Dedifferentiated amniotic fluid mesenchymal stem cell (primary cell): ENCODE results near the gene TMEM150B.

Source experiments
- DNase-seq: peaks from one replicate; pipeline ENCODE4 v3.0.0-alpha.2; 2016; ENCODE audit errors: extremely low spot score

Gene TMEM150B

GRCh38 chr19:55354698-55355212 lies 29.6 kb upstream of the TMEM150B start, which contains the start of gene COX6B2:
Gene COX6B2 (minus strand): TSS chr19:55354719. CDS start chr19:55354521, 198 bp downstream.
- no peak for DNase-seq

GRCh38 chr19:55353803-55354697 lies 28.9 kb upstream of the TMEM150B start:
- DNase-seq, result no peak

GRCh38 chr19:55353356-55353802 lies 28.2 kb upstream of the TMEM150B start:
- DNase-seq, result no peak

DNA sequence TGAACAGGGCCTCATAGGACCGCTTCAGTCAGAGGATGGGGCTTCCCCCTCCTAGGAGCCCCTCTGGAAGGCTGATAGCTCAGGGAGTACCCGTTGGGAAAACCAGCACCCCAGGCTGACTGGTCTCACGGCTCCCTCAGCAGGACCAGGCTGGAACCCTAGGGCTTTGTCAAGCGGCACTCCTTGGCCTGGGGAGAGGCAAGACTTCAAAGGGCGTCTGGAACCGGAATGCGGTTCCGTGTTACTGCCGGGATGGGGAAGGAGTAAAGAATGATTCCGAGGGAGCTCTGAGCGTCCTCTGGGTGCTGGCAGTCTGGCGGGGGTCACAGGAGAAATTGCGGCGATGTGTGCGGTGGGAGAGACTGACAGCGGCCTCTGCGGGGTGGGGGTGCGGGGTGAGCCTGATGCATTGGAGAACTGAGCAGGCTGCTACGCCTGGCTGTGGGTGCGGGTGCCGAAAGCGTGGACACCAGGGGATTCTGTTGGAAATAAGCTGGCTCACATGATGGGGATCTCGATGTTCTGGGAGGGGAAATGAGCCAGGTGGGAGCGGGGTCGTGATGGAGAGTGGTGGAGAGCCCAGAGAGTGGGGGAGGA lies 27.5 kb upstream of the TMEM150B start:
- DNase-seq, result no peak

DNA sequence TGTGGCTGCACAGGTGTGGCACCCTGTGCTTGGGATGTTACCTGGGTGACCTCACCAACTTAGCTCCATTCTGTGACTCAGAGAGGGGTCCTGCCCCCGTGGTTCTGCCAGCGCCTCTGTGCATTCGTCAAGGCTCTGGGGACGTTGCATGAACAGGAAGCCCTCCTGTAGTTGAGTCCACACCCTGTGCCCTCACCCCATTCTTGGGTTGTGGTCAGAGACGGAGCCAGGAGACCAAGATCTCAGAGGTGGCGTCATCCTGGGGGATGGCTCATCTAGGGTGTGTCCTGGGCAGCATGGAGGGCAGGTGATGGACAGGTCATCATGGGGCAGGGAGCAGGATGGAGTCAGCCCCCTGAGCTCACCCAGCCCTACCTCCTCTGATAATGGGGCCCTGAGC lies 26.9 kb upstream of the TMEM150B start:
- no peak for DNase-seq

- no peak for DNase-seq
Observed at GRCh38 chr19:55350620-55351315, 25.6 kb upstream of the TMEM150B start.

DNA sequence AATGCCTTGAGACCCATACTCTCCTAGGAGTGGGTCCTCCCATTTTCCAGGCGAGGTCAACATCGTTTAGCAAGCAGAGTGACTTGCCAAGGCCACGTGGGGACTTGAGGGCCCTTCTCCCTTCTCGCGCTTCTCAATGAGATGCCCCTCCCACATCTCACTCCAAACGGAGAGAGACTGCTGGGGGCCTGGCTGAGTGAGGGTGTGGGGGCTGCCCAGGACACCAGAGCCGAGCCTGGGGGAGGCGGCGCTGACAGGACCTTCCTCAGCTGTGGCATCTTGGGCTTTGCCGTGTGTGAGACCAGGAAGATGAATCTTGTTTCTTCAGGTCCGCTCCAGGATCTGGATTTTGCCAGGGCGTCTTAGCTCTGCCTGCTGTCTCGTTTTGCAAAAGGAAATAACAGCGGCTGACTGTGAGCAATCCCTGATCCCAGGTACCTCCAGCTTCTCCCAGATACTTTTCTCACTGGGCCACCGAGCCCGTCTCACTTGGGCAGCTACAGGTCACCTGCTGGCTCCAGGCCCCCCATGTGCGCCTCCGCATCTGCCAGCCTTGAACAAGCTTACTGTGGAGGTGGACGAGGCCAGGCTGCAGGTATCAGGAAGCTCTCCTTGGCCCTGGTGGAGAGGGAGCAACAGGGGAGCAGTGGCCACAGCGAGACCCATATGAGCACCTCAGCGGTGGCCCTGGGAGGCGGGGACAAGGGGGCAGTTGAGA lies 23.3 kb upstream of the TMEM150B start:
- no peak for DNase-seq

DNA sequence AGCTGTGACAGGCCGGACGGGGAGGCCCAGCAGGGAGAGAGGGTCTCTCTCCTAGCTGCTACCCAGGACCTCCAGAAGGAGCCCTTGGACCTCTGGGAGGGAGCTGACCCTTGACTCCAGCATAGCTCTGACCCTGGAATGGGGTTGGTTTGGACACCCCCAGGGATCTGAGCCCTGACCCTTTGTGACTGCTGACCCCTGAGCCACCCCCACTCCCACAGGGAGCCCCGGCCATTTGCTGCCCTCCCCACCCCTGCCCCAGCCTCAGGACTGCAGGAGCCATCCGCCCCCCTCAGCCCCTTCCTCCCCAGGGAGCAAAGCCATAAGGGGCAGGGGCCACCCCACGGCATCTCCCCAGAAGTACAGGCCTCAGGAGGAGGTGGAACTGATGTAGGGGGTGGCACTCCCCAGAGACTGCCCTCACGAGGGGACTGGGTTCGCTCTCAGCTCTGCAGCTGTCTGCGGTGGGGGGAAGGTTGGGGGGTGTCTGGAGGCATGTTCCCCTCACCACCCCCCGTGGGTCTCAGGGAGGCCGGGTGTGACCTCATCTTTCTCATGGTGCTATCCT lies 22.4 kb upstream of the TMEM150B start:
- no peak for DNase-seq

GRCh38 chr19:55346725-55347441 lies 21.7 kb upstream of the TMEM150B start:
- no peak for DNase-seq

GRCh38 chr19:55345818-55346724 lies 20.9 kb upstream of the TMEM150B start:
- DNase-seq, result no peak

- no peak for DNase-seq
Observed at GRCh38 chr19:55345101-55345817, 20.1 kb upstream of the TMEM150B start.

DNA sequence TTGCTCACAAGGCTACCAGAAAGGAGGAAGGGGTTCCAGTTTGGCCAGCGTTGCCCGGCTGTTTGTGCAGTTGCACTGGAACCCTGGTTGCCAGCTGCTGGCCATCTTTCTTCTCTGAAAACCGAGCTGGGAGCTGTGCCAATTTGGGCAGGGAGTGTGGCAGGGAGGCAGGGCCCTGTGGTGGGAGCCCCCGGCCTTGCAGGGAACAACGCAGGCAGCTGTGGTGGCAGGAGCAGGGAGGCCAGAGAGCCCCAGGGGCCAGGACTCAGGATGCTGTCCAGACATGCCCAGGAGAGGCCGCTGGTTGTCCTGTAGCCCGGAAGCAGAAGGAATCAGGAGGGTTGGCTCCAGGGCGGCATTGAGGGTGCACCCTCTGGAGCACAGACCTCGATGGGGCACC lies 19.3 kb upstream of the TMEM150B start:
- DNase-seq, result no peak

GRCh38 chr19:55341595-55342531 lies 16.7 kb upstream of the TMEM150B start:
- DNase-seq, result no peak

GRCh38 chr19:55341171-55341588 lies 16.0 kb upstream of the TMEM150B start:
- no peak for DNase-seq

GRCh38 chr19:55340784-55341147 lies 15.6 kb upstream of the TMEM150B start:
- no peak for DNase-seq

DNA sequence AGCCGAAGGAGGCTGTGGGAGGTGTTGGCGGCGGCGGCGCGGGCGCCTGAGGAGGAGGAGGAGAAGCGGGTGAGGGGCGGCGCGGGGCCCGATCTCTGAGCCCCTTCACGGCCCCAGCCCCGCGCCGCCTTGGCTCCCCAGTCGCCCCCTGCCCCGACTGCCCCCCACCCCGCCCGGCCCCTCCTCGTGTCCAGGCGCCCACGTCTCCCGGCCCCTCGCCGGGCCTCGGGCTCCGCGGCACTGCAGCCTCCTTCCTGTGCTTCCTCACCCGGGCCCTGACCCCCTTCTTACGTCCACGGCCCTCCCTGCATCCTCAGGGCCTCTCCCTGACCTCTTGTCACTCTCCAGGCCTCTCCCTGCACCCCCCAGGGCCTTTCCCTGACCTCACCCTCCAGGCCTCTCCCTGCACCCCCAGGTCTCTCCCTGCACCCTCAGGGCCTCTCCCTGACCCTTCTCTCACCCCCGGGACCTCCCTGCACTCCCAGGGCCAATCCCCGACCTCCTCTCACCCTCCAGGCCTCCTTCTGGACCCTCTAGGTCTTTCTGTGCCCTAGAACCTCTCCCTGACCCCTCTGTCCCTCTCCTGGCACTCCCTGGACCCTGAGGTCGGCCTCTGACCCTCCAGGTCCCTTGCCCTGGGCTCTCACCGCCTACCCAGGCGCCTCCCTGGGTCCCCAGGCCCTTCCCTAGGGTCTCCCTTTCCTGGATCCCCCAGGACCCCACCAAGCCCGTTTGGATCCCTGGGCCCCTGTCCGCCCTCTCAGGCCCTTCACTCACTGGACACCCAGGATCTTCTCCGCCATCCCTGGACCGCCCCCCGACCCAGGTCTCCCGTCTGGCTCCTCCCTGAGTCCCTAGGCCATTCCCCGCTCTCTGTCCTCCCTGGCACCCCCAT lies 15.0 kb upstream of the TMEM150B start:
- no peak for DNase-seq
